GM18519 (cell line): ENCODE data around the gene LRRC8A.
"Not testable (repeated sequence)": the region's sequence is repeated elsewhere in the genome, so short reads cannot be mapped to it uniquely, and the experiment has no call there.

Experiments
- ATAC-seq: cut with Tn5 transposase; IDR thresholded peaks from one replicate; pipeline ENCODE4 v1.9.1; 2021; ENCODE audit warnings: mild to moderate bottlenecking, moderate library complexity; ENCODE audit not compliant: unreplicated experiment, low FRiP score

The LRRC8A gene

DNA sequence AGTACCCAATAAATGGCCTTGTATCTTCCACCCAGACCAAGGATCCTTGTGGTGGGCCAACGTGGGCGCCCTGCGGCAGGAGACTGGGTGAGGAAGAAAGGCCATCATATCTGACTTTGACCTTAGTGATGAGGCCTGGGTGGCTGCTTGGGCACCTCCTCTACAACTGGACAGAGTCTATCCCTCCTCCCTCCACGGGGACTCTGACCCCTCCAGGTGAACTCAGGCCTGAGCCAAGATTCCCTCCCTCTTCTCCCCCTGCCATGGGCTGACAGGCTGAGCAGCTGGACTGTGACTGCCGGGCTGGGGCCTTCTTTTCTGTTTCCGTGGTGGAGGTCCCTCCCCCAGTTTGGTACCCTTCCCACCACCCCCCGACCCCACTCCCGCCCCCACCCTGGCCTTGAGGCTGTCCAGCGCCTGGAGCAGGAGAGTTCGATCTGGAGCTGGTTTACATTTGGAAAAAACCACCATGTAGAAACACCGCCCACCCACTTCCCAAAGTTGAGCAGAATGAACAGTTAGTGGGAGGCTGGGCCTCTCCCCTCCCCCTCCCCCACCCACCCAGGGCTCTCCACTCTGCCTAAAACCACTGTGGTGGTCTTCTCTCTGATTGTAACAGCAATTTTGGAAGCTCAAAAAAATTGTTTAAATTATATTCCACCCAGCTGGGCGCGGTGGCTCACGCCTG is 37.6 kb downstream of the LRRC8A start:
- no peak for ATAC-seq

DNA sequence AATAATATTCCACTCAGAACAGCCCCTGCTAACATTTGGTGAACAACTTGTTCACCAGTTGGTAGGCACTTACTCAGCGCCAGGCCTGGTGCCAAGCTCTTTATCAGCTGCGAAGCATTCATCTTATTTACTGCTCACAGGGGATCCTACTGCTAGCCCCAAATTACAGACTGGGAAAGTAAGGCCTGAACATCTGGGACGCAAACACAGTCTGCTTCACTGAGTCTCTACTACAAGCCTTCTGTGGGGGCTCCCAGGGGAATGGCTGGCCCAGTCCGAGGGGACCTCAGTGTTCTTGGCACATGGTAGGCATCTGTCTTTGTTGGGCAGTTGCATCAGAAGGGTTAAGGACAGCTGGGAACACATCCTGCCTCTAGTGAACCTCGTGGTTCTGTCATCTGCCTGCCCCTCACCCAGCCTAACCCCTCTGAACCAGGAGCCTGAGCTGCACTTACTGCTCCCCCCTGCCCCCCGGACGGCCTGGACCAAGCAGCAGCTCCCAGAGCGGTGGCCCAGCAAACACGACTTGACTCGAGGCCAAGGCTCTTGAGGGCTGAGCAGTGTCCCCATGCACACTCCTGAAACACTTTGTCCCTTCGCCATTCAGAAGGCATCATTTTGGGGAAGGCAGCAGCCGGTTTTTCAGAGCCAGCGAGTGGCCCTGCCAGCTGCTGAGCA is 38.6 kb downstream of the LRRC8A start, which contains the start of gene PHYHD1:
PHYHD1 (plus strand) TSS at position 602 of the 678 bp plus-strand sequence. CDS start 1,342 bp downstream, outside the sequence.
- no peak for ATAC-seq

DNA sequence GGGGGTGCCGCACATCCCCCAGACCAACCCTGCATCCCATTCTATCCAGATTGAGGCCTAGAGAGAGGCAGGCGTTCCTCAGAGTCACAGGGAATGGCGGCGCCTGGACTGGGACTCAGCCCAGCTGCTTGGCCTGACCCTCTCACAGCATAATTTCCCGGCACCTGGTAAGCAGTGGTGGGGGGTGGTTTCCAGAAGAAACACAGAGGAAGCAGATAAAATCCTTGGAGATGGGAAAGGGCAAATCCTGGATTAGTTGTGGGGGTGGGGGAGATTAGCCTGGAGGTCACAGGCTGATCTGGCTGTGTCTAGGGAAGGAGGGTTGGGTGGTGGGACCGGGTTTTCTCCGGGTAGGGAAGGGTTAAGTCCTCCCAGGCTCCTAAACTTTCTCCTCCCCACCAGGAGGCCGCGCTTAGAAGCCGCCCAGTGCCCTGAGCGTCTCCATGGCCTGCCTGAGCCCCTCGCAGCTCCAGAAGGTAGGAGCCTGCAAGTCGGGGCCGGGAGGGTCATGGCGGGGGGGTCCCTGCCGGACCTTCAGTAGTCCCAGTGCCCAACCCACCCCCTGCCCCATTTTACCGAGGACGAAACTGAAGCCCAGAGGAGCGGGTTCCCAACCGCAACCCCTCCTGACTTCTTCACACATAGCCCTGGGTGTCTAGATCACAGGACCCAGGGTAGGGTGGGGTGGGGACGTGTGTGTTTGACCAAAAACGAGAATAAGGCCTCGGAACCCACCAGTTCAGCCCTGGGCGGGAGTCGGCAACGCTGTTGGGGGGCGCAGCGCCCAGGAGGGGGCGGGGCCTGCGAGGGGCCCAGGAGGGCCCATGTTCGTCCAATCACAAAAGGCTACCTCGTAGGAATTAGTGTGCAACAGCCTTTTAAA is 40.2 kb downstream of the LRRC8A start:
- no peak for ATAC-seq

DNA sequence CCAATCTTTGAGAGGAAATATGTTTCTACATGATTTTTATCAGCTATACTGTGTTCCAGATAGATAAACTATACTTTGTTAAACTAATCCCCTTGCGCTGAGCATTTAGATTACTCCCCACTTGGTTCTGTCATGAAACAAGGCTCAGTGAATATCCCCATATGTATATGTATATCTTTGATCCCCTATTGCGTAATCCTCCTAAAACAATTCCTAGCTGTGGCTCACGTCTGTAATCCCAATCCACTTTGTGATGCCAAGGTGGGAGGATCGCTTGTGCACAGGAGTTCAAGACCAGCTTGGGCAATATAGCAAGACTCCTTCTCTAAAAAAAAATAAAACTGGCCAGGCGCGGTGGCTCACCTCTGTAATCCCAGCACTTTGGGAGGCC is 41.6 kb downstream of the LRRC8A start:
- ATAC-seq: no peak

DNA sequence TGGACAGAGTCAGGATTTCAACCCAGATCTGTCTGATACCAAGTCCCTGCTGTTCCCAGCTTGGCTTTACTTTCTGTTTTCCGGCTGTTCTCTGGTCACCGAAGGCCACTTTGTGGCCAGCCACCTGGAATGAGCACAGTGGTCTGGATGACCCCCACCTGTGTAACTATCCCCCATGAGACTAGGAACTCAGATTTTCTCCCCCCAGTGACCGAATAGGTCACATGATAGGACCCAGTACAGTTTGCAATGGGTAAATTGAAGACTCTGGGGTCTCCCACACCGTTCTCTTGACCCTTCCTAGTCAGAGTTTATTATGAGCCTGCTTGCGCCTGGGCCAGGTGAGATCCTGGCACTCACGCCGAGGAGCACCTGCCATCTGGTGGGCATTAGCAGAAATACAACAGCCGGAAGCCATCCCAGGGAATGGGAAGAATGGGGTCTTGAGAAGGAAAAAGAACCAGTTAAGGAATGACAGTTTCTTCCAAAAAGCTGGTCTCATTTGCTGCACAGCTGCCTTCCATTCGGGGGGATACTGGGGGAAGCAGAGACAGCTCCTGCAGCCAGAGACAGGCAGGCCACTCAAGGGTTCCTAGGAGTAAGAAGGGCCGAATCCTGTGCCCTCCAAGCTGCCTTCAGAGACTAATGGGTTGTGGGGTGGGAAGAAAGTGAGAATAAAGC is 45.9 kb downstream of the LRRC8A start:
- no peak for ATAC-seq

DNA sequence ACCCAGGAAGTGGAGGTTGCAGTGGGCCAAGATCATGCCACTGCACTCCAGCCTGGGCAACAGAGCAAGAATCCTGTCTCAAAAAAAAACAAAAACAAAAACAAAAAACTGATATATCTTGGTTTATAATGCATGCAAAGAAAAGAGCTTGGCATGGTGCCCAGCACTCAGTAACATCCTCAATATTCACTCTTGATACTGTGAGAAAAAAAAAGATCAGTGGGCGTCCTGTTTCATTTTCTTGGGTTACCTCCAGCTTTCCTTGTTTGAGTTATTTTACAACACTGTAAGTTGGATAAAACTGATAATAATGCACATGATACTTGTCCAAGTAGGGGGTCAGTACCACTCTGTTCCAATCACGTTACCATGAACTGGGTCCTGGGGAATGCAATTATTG is 46.7 kb downstream of the LRRC8A start:
- no peak for ATAC-seq

DNA sequence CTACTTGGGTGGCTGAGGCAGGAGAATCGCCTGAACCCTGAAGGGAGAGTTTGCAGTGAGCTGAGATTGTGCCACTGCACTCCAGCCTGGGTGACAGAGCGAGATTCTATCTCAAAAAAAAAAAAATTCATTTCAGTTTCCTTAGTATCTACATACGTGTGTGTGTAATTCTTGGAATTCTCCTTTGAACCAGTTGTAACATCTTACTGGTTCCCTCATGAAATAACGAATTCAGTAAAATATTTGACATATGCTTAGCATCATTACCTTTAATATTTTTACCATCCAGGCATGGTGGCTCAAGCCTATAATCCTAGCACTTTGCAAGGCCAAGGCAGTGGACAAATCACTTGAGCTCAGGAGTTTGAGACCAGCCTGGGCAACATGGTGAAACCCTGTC is 47.6 kb downstream of the LRRC8A start:
- ATAC-seq: no peak

DNA sequence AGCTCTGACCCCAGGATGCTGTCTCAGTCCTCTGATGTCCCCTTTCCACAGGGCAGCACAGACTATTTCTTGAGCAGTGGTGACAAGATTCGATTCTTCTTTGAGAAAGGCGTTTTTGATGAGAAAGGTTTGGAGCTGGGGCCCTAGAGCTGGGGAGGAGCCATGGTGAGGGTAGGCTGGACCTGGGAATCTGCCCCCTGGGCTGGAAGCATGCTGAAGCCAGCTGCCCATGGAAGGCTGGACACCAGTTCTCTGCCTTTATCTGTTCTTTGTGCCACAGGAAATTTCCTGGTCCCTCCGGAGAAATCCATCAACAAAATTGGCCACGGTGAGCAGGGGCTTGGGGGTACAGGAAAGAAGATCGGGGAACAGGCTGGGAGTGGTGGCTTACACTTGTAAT is 51.8 kb downstream of the LRRC8A start:
- ATAC-seq: no peak

DNA sequence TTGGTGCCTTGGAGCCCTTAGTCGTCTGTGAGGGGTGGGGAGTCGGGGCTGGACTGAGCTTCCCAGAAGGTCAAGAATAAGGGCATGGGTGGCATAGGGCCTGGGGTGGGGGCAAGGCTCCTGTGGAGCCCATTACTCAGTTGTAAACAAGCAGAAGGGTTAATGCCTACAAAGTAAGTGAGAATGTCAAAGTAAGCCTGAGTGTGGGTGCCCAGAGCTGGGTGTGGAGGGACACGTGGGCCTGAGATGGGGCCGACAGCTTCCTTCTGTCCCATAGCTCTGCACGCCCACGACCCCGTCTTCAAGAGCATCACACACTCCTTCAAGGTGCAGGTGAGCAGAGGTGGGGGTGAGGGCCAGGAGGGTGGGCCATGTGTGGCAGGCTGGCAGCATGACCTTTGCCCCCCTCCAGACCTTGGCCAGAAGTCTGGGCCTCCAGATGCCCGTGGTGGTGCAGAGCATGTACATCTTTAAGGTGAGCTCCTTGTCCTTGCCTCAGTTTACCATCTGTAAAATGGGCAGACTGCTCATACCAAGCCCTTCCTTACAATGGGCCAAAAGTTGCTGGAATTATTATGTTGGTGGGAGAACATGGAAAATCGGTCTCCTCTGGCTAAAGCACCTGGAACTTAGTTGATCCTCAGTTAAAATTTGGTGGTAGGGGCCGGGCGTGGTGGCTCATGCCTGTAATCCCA is 54.4 kb downstream of the LRRC8A start:
- no peak for ATAC-seq

DNA sequence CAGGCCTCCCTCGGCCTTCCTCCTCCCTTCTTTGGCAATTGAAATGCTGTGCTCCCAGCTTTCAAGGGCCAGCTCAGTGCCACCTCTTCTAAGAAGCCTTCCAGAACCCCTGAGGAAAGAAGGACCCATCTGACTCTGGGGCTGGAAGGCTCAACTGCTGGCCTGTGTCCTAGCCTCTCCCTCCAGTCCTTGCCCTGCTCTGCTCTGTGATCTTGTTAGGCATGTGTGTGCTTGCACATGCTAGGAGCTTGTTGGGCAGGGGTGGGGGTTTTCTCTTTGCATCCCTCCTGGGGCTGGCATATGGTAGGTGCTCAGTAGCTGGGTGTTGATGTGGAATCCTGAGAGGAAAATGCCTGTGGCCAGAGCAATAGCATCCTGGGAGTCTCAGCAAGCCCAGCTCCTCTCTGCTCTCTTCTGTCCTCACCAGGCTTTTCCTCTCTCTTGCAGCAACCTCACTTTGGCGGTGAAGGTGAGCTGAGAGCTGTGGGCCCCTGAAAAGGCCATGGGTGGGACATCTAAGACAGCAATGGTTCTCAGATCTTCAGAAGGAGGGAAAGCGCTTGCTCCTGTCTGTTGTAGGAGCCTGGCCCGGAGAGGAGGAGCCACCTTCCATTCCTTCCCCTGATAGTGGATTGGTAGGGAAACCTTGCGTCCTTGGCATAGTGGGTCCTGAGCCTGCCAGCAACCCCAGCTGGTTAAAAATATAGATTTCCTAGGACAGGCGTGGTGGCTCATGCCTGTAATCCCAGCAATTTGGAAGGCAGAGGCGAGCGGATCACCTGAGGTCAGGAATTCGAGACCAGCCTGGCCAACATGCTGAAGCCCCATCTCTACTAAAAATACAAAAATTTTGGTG is 55.6 kb downstream of the LRRC8A start:
- no peak for ATAC-seq

DNA sequence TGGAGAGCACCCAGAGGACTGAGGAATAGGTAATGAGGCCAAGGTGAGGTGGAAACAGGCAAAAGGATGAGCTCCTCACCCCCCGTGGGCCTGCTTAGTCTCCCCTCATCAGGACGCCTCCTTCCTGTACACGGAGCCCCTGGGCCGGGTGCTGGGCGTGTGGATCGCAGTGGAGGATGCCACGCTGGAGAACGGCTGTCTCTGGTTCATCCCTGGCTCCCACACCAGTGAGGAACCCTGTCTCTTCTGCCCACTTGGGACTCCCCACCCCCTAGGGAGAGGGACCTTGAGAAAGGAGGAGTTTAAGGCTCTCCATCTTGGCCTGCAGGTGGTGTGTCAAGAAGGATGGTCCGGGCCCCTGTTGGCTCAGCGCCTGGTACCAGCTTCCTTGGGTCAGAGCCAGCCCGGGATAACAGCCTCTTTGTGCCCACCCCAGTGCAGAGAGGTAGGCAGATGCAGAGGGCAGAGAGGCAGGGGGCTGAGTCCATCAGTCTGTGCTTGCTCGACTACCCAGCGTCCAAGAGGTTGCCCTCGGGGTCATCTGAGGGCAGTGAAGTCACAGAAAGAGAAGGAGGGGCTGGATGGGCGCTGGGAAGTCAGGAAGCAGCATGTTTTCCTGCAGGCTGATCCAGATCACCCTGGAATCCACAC is 58.5 kb downstream of the LRRC8A start:
- no peak for ATAC-seq

DNA sequence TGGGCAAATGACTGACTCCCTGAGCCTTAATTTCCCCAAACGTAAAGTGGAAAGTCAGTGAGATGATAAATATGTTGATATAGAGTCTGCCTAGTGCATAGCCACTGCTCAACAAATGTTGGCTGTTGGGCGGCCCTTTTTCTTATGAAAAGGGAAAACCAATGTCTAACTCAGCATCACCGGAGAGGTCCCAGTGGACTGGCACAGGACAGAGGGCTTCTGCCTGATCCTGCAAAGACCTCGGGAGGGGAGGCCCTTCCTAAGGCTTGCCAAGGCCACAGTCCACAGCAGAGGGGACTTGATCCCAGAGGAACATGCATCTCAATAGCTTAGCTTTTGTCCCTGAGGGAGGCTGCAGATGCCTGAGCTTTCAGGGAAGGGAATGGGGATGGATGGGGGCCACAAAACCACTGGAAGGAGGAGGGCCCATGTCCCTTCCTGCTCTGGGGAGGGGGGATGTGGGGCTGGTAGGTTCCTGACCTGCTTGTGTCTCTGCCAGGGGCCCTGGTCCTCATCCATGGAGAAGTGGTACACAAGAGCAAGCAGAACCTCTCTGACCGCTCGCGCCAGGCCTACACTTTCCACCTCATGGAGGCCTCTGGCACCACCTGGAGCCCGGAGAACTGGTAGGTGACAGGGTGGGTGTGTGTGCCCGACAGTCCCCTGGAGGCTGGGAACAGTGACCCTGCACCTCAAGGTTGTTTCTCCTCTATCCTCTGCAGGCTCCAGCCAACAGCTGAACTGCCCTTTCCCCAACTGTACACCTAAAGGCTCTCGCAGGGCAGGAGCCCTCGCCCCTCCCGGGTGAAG is 59.2 kb downstream of the LRRC8A start:
- ATAC-seq: no peak

DNA sequence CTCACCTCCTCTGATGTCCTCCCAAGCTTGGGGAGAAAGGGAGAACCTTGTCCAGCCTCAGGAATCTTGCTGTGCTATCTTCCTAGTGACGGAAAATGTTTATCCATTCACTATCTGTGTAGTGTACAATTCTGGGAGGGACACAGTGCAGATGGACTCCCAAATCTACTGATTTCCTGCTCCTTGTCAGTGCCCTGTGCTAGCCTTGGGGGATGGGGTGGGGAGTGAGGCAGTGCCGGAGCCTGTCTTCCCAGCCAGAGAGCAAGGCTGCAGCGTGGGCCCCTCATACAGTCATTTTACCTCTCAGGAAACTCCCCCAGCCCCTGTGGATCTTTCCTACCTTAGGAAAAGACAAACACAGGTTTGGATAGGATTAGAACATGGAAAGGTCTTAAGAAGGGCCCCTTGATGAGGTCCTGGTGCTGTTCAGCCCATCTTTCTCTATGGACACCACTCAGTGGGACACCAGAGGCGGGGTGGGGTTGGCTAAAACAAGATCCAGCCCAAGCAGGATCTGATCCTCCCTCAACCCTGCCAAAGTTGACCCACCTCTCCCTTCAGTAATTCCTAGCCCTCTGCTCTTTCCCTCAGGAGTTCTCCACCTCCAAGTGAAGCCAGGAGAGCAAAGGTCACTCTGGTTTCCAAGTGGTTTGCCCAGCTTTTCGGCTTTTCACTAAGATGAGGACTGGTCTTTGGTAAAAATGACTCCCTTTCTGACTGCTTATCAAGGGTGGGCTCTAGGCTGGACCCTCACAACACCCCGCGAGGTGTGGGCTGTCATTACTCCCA is 62.1 kb downstream of the LRRC8A start:
- ATAC-seq: no peak

DNA sequence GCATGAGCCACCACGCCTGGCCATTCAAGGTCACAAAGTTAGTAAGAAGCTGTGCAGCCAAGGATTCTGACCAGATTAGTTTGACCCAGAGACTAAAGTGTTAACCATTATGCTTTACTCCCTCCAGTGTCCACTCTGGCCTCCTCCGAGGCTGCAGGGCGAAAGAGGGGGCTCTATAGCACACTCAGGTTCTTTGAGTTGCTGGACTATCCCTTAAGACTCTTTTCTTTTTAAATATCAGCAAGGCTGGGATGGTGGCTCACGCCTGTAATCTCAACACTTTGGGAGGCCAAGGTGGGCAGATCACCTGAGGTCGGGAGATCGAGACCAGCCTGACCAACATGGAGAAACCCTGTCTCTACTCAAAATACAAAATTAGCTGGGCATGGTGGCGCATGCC is 63.0 kb downstream of the LRRC8A start:
- ATAC-seq: not testable (repeated sequence)

DNA sequence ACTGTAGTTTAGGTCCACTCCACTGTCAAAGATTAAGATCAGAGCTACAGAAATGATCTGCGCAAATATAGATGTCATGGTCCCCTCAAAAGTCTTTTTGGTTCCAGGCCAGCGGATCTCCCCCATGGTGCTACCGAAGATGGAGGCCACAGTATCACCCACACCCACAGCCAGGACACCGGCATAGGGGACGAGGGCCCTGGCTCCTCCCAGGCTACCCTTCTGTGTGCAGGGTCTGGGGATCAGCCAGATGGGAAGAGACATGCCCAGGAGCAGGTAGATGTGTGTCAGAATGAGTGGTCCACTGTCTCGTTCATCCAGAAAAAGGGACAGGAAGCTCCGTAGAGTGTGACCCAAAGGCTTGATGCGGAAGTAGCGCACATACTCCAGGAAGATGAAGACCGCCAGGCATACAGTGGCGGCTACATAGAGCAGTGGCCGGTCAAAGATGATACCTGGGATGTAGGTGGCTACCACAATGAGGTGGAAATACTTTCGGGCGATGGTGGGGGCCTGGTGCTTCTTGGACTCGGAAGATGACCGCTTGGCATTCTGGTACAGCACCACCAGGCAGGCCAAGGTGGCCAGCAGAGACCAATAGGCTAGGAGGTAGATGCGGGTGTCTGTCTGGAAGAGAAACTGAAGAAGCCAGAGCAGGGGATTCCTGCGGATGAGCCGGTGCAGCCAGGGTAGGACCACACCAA is 64.0 kb downstream of the LRRC8A start:
- ATAC-seq: no peak

DNA sequence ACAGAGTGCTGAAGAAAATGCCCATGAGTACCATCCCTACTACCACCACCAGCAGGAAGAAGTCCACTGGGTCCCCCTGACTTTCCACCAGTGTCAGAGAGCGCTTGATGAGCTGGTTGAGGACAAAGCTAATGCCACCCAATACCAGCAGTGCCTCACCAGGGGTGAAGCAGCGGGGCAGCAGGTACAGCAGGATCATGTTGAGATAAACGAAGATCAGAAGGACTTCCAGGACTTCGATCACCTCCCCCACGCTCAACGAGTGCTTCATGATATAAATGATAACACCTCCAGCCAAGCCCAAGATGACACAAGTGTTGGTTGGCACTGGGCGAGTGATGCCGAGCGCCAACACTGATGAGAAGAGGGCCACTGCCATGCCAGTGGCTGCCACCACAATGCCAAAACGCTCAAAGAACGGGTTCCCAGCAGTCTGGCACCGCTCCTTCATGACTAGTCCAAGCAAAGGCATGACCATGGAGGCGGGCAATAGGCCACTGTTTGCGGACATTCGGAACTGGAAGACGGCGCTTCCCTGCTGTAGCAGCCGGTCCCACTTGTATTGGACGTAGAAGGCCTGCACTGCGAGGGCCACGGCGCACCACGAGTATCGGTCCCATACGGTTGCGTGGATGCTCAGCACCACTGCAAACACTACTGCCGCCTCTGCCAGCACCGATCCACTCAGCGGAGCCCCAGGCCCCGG is 64.8 kb downstream of the LRRC8A start:
- no peak for ATAC-seq
